Activated CD8-positive, alpha-beta memory T cell treated with anti-CD3 and anti-CD28 coated beads for 4 hours (primary cell): ENCODE data around the gene MAEA.
"Not testable (repeated sequence)": the region's sequence is repeated elsewhere in the genome, so short reads cannot be mapped to it uniquely, and the experiment has no call there.

ENCODE experiments used
- DNase-seq, 2 donors: peaks; one replicate each; pipeline ENCODE4 v3.0.0-alpha.2; 2020; ENCODE audit warnings: low read depth in 2 of 2

MAEA gene

GRCh38 chr4:1321486-1321885 is 31.8 kb downstream of the MAEA start:
- no peak for DNase-seq

DNA sequence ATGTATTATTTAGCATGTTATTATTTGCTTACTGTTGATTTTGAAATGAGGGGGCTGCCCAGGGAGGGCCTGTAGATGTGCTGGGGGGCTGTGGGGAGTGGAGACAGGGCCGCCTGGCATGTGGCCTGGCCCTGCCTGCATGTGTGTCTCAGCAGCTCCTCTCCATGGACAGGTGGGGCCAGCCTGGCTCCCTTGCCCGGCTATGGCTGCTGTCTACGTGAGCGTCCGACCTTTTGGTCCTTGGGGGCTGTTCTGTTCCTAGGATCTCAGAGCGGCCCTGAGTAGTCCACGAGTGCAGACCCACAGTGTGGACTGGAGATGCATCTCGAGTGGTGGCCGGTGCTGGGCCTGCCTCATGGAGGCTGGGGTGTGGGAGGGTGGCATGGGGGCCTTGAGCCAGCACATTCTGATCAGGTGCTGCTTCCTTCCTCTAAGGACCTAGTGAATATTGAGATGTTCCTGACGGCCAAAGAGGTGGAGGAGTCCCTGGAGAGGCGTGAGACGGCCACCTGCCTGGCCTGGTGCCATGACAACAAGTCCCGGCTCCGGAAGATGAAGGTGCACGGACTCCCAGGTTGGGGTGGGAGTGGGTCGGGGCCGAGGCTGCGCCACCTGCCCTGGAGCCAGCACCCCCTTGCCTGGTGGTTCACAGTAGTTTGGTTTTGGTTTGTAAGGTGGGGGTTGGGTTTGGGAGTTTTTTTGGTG is 32.4 kb downstream of the MAEA start:
- no peak for DNase-seq

DNA sequence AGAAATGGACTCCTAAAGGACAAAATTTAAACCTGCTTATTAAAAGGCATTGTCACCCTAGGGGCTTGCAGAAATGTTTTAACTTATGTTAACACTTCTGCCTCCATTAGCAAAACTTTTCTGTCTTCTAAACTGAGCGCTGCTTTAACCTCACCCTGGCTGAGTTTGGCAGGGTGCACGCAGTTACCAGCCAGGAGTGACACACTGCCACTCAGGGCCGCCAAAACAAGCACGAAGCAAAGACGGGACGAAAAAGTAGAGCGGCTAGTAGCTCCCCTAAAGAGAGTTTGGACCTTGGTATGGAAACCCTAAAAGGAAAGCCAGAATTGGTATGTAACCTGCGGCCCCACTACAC is 33.6 kb downstream of the MAEA start:
- DNase-seq = no peak

DNA sequence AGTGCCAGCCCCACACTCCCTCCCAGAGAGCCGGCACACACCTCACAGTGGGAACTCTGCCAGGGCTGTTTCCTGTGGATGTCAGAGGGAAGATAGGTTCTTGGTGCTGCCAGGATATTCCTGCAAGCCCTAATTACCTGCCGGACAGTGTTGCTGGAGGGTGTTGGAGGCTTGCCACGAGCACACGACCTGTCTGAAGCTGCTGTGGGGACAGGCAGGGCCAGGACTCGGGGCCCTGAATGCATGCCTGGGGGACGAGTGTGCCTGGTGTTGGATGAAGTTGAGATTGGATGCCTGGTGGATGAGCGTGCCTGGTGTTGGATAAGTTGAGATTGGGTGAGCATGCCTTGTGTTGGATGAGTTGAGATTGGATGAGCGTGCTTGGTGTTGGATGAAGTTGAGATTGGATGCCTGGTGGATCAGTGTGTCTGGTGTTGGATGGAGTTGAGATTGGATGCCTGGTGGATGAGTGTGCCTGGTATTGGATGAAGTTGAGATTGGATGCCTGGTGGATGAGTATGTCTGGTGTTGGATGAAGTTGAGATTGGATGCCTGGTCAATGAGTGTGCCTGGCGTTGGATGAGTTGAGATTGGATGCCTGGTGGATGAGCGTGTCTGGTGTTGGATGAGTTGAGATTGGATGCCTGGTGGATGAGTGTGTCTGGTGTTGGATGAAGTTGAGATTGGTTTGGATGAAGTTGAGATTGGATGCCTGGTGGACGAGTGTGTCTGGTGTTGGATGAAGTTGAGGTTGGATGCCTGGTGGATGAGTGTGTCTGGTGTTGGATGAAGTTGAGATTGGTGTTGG is 34.1 kb downstream of the MAEA start:
- no peak for DNase-seq

DNA sequence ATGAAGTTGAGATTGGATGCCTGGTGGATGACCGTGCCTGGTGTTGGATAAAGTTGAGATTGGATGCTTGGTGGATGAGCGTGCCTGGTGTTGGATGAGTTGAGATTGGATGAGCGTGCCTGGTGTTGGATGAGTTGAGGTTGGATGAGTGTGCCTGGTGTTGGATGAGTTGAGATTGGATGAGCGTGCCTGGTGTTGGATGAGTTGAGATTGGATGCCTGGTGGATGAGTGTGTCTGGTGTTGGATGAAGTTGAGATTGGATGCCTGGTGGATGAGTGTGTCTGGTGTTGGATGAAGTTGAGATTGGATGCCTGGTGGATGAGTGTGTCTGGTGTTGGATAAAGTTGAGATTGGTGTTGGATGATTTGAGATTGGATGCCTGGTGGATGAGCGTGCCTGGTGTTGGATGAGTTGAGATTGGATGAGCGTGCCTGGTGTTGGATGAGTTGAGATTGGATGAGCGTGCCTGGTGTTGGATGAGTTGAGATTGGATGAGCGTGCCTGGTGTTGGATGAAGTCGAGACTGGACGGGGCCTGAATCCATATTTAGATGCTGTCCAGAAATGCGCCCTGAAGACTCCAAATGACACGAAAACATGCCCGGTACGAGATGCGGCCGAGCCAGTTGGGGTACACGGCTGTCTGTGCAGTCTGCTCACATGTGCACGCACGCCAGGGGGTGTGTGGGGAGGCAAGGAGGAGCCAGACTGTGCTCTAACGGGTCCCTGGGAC is 34.9 kb downstream of the MAEA start:
- not testable (repeated sequence) for DNase-seq

GRCh38 chr4:1325176-1325480 is 35.4 kb downstream of the MAEA start:
- no peak for DNase-seq

DNA sequence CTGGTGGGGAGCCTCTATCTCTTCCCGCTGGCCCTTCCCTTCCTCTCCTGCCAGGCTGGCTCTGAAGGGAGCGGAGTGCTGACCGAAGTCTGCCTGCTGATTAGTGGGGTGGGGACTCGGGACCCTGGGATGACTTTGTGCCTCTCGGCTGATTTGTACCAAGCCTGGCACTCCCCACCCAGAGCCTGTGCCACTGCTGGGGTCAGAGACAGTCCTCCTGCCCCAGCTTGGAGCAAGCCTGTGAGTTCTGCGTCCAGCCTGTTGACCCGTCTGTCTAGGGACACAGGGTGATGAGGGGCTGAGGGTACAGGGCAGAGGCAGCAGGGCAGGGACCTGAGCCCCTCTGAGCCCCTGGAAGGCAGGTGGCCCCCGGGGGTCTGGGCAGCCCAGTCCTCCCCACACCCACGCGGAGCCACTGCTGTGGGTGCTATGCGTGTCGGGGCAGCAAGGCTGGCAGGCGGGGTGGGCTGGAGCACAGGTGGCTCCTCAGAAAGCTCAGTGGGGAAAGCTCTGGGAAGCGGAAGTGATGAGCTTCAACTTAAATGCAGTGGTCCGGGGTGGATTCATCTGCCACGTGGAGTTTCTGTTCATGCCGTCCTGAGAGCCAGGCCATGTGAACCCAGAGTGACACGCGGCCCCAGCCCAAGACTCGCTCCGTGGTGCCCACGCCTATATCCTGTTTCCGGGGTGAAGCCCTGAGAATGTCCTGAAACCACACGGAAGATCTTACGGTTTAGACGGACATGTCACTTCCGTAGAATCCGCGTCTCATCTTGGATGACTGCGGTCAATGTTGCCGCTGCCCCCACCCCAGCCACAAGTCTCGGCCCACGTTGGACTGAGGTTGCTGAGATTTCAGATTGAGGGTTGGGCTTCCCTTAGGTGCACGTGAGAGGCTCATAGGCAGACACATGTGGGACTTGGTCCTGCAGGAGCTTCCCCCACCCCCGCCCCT is 36.3 kb downstream of the MAEA start:
- no peak for DNase-seq

GRCh38 chr4:1326751-1327525 is 37.2 kb downstream of the MAEA start:
- DNase-seq = no peak

GRCh38 chr4:1327526-1328266 is 38.0 kb downstream of the MAEA start:
- DNase-seq = no peak

- DNase-seq = no peak
These were observed 38.8 kb downstream of the MAEA start for GRCh38 chr4:1328267-1329155.

DNA sequence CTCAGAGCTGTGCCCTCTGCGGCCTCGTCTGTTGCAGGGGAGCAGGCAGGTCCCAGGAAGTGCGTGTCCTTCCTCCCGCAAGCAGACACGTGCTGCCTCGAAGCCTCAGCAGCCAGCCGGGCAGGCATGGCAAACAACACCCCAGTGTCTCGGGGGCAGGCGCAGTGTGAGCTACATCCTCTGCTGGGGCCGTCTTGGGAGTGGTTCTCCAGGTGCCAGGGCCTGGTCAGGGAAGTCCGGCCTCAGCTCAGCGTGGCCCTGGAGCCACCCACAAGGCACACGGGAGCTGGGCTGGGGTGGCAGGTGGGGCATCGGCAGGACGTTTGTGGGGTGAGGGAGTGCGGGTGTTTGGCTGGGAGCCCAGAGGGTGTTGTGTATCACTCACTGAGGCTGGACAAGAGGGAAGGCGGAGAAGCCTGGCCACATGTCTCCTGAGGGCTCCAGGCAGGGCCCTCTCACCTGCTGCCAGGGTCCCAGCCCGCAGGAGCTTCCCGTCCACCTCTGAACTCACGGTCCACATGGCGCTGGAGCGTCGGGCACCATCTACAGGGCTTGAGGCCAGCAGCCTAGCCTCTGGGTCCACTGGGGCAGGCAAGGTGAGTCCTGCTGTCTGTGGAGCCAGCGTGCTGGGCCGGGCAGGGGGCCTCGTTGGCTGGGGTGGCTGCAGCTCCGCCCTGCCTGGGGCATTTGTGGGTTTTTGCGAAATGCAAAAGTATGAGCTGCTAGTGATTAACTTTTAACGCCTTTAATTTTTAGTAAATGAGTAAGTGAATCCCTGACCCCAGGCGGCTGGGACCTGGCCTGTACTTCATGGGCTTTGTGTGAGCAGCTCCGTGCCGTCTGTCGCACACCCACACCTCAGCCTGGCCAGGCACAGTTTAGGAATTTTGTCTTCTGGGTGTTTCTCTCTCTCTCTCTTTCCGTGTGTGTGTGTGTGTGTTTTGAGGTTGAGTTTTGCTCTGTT is 40.0 kb downstream of the MAEA start:
- DNase-seq = no peak

DNA sequence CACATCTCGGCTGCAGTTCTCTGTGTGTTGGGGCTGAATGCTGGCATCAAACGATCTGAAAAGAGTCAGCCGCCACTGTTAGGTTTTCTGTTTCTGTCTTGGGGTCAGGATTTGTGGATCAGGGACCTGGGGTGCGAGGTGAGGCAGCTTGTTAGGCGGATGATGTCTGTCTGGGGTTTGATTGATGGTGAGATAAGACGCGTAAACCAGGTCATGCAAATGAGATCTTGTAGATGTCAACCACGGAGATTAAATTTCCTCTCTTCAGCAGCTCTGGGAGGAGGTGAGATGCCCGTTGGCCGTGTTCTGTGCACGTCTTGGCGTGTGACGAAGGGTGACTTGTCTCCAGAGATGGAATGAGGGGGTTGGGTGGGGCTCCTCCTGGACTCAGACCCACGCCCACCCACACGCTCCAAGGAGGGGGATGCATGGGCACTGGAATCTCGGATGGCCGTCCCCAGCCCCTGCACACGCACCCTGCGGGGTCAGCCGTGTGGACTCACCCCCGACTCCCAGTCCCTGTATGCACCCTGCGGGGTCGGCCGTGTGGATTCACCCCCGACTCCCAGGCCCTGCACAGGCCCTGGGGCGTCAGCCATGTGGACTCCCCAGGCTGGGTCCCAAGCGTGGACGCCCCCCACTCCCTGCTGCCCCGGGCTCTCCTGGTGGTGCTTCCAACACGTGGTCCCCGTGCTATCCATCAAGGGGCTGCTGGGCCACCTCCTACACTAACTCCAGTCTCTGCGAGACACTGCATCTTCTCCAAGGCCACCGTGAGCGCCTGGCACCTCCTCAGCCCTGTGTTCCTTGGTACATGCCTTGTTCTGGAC is 41.3 kb downstream of the MAEA start:
- DNase-seq = peak; percentile 36 to 43

DNA sequence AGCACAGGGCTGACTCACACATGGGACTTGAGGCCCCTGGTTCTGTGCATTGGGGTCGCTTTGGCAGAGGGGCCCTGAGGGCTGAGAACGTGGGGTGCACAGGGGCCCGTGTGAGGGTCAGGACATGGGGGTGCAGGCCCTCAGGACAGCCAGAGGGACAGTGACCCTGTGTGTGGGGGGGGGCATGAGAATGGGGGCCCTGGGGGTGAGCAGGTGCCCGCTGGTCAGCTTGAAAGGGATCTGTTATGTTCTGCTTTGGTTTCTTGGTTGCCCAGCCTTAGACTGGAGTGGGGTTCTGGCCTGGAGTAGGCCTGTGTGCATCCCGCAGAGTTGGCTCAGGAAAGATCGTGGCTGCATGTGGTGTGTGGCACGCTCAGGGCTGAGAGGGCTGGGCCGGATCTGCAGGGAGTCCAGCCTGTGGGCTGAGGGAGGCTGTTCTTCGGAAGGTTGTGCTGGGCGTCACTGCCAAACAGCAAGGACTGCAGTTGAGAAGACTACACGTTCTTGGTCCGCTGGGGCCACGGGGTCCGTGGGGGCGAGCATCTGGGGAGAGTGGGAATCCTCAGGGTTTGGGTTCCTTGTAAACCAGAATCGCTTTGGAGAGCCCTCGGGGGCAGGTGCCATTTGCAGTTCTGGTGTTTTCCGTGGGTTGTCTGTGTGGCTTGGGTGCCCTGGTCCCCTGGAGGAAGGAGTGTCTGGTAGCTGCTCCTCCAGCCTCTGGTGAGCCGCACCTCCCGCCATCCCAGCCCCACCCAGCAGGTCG is 42.1 kb downstream of the MAEA start:
- DNase-seq = no peak

GRCh38 chr4:1332686-1333085 is 43.0 kb downstream of the MAEA start:
- no peak for DNase-seq

- no peak for DNase-seq
These were observed 43.6 kb downstream of the MAEA start for GRCh38 chr4:1333256-1333655.

- not testable (repeated sequence) for DNase-seq
These were observed 44.3 kb downstream of the MAEA start for GRCh38 chr4:1333851-1334578.
